GM23338 (cell line): Measurements from ENCODE around the gene GLYATL3. TPM values are rescaled to one million over a fixed set of nuclear protein-coding genes. Genes with fewer than 3 reads are reported as not detected.

Experiments used
- ATAC-seq: fragments of 200-7000 bp; cut with Tn5 transposase; 3 replicates; pipeline ENCODE4 v1.9.1; 2020
- DNase-seq: peaks from one replicate; pipeline ENCODE4 v3.0.0-alpha.2; 2015; ENCODE audit warnings: low spot score
- H2AFZ ChIP-seq: fragments of 200-600 bp; sonication (generic); 2 replicates; pipeline ENCODE4 v1.8.0; 2016; ENCODE audit warnings: antibody characterized with exemption, mild to moderate bottlenecking, moderate library complexity
- H3F3A ChIP-seq: fragments of 200-600 bp; sonication (generic); replicated peaks from 2 replicates; pipeline ENCODE4 v1.8.0; 2017; ENCODE audit warnings: antibody characterized with exemption, mixed run types, low read depth
- H3K27ac ChIP-seq: fragments of 200-600 bp; sonication (generic); 2 replicates; pipeline ENCODE4 v1.6.1; 2016; ENCODE audit warnings: low read depth
- H3K27me3 ChIP-seq: fragments of 200-600 bp; sonication (generic); 2 replicates; pipeline ENCODE4 v1.8.0; 2016; ENCODE audit warnings: mild to moderate bottlenecking, mixed run types, moderate library complexity; ENCODE audit not compliant: insufficient read depth
- H3K36me3 ChIP-seq: fragments of 200-600 bp; sonication (generic); 2 replicates; pipeline ENCODE4 v1.8.0; 2016; ENCODE audit warnings: mild to moderate bottlenecking; ENCODE audit not compliant: insufficient read depth
- H3K4me1 ChIP-seq: fragments of 200-600 bp; sonication (generic); 2 replicates; pipeline ENCODE4 v1.8.0; 2016; ENCODE audit warnings: mild to moderate bottlenecking, moderate library complexity; ENCODE audit not compliant: insufficient read depth
- H3K4me2 ChIP-seq: fragments of 200-600 bp; sonication (generic); 2 replicates; pipeline ENCODE4 v1.7.1; 2017; ENCODE audit warnings: mixed run types
- H3K4me3 ChIP-seq: fragments of 200-600 bp; sonication (generic); 2 replicates; pipeline ENCODE4 v1.6.1; 2016; ENCODE audit warnings: mixed run types
- H3K79me2 ChIP-seq: fragments of 200-600 bp; sonication (generic); replicated peaks from 2 replicates; pipeline ENCODE4 v1.8.0; 2017; ENCODE audit warnings: mild to moderate bottlenecking; ENCODE audit not compliant: insufficient read depth
- H3K9me2 ChIP-seq: fragments of 200-600 bp; sonication (generic); 2 replicates; pipeline ENCODE4 v1.8.0; 2017; ENCODE audit not compliant: insufficient read depth
- H4K20me1 ChIP-seq: fragments of 200-600 bp; sonication (generic); replicated peaks from 2 replicates; pipeline ENCODE4 v1.8.0; 2017; ENCODE audit warnings: mild to moderate bottlenecking; ENCODE audit not compliant: insufficient read depth
- H3K27ac Mint-ChIP-seq: 2 replicates; pipeline ENCODE4 v1.8.0; 2020; ENCODE audit warnings: inconsistent platforms, mild to moderate bottlenecking, moderate library complexity, mixed read lengths
- H3K27me3 Mint-ChIP-seq: 3 replicates; pipeline ENCODE4 v1.8.0; 2022; ENCODE audit warnings: low read depth, mild to moderate bottlenecking, moderate library complexity, mixed read lengths, inconsistent platforms; ENCODE audit not compliant: insufficient read depth, poor library complexity
- H3K36me3 Mint-ChIP-seq: 3 replicates; pipeline ENCODE4 v1.8.0; 2021; ENCODE audit warnings: low read depth, mild to moderate bottlenecking, inconsistent platforms, moderate library complexity, mixed read lengths
- H3K4me1 Mint-ChIP-seq: 3 replicates; pipeline ENCODE4 v1.8.0; 2020; ENCODE audit warnings: mild to moderate bottlenecking, inconsistent platforms, mixed read lengths
- H3K4me3 Mint-ChIP-seq: 3 replicates; pipeline ENCODE4 v1.8.0; 2021; ENCODE audit warnings: moderate library complexity, mild to moderate bottlenecking, inconsistent platforms, mixed read lengths
- H3K9me3 Mint-ChIP-seq: 3 replicates; pipeline ENCODE4 v1.8.0; 2020; ENCODE audit warnings: moderate library complexity, mild to moderate bottlenecking, inconsistent platforms, mixed read lengths
- CREB1 ChIP-seq: fragments of 250-450 bp; sonication (Bioruptor Pico); IDR thresholded peaks from 2 replicates; pipeline ENCODE4 v1.5.0; 2020; ENCODE audit warnings: low read depth, mild to moderate bottlenecking, moderate library complexity
- CTCF ChIP-seq, 2 experiments: fragments of 200-600 bp in 1 of 2; sonication (generic) in 1 of 2; conservative IDR thresholded peaks; 2 replicates each; pipeline versions ENCODE4 v1.5.1 to v1.6.1; 2016 to 2017; ENCODE audit warnings: antibody characterized with exemption in 2 of 2, low read depth in 2 of 2, mild to moderate bottlenecking in 2 of 2, moderate library complexity in 1 of 2
- EZH2phosphoT487 ChIP-seq: fragments of 200-600 bp; sonication (generic); IDR thresholded peaks from one replicate; pipeline ENCODE4 v1.8.1; 2018; ENCODE audit warnings: antibody characterized with exemption; ENCODE audit not compliant: unreplicated experiment
- JUNB ChIP-seq: IDR thresholded peaks from one replicate; pipeline ENCODE4 v1.6.1; 2016; ENCODE audit warnings: antibody characterized with exemption; ENCODE audit not compliant: unreplicated experiment
- NANOG ChIP-seq: IDR thresholded peaks from 2 replicates; pipeline ENCODE4 v1.6.1; 2016; ENCODE audit warnings: antibody characterized with exemption, borderline replicate concordance
- POLR2AphosphoS5 ChIP-seq: IDR thresholded peaks from 2 replicates; pipeline ENCODE4 v1.6.1; 2016; ENCODE audit warnings: antibody characterized with exemption, low read depth
- REST ChIP-seq: IDR thresholded peaks from one replicate; pipeline ENCODE4 v1.6.1; 2018; ENCODE audit warnings: antibody characterized with exemption; ENCODE audit not compliant: unreplicated experiment
- STAT1 ChIP-seq: IDR thresholded peaks from one replicate; pipeline ENCODE4 v1.6.1; 2016; ENCODE audit warnings: antibody characterized with exemption; ENCODE audit not compliant: unreplicated experiment
- ZNF114 ChIP-seq: fragments of 250-450 bp; sonication (Bioruptor Pico); IDR thresholded peaks from 2 replicates; pipeline ENCODE4 v1.5.0; 2020; ENCODE audit warnings: mild to moderate bottlenecking, moderate library complexity
- ZNF331 ChIP-seq: fragments of 250-450 bp; sonication (Bioruptor Pico); IDR thresholded peaks from 2 replicates; pipeline ENCODE4 v1.5.0; 2020; ENCODE audit warnings: low read depth, mild to moderate bottlenecking, moderate library complexity
- ZNF462 ChIP-seq: fragments of 250-450 bp; sonication (Bioruptor Pico); IDR thresholded peaks from 2 replicates; pipeline ENCODE4 v1.5.0; 2020; ENCODE audit warnings: mild to moderate bottlenecking, moderate library complexity
- polyA plus RNA-seq: library from polyadenylated mRNA; unstranded; fragments of >200 nt; fragmentation: Nextera tagmentation; extraction: Ambion mirVana; gene quantifications from 2 replicates; pipeline ENCODE4 v1.2.1, GENCODE V29; 2016
- total RNA-seq: library from RNA; depleted of rRNA; stranded (reverse); fragments of >200 nt; shearing (Covaris generic); gene quantifications from 2 replicates; pipeline ENCODE4 v1.2.3, GENCODE V29; 2014
- TF ChIP-seq, protein P1 (sequence below): IDR thresholded peaks from 2 replicates; pipeline ENCODE4 v1.6.1; 2016; ENCODE audit warnings: antibody characterized with exemption

The GLYATL3 gene
- total and polyA plus RNA-seq, 2 experiments from 2014 or later: not detected

DNA sequence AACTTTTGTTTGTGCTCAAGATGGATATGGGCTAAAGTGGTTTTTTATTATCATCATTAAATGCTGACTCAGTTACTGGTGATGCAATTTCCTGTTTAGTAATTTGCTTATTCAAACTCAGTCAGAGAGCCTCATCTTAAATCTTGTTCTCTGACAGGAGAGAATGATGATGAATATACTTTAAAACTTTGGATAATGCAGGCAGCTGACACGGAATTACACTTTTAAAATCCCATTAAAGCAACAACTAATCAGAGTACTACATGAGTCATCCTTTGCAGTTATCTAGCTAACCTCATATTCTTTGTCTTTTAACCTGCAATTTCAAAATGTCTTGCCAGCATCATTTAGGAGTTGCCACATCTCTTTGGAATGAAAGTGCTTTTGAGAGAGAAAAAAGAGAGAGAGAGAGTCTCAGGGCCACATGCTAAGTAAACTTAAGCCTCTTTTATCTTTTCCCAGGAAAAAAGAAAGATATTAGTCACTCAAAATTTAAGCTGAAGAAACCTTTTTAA lies 41.5 kb downstream of the GLYATL3 start:
- Histone ChIP-seq H3K27me3 (no peaks in the 10 kb centered on the region), H2AFZ (peak overlapping the region; percentile 24), H3K36me3 (no peaks in the 10 kb centered on the region), H3K4me1 (no peaks in the 10 kb centered on the region), H3K27ac (no peak overlapping the region), H3K4me3 (no peak overlapping the region), H3K4me2 (no peak overlapping the region), H3K79me2 (no peaks in the 10 kb centered on the region), H3F3A (no peaks in the 10 kb centered on the region), H4K20me1 (no peaks in the 10 kb centered on the region), H3K9me2 (no peaks in the 10 kb centered on the region)
- Mint-ChIP-seq H3K4me1 (peaks cover 7% of the 10 kb centered on the region; the same call in 2 of the 3 replicates), H3K27me3 (no peaks in the 10 kb centered on the region), H3K4me3 (no peak overlapping the region), H3K27ac (peak overlapping the region; percentile 22; the same call in 1 of the 2 replicates), H3K9me3 (no peaks in the 10 kb centered on the region), H3K36me3 (no peaks in the 10 kb centered on the region)
- ATAC-seq (no peak), DNase-seq (no peak)
- TF ChIP-seq JUNB (no peak), CREB1 (CRISPR knock-in tag) (no peak), STAT1 (no peak), CTCF (conservative IDR thresholded peaks at IDR 0.05; ENCODE audit: low read depth in 2 of 2) (no peak), ZNF331 (CRISPR knock-in tag) (no peak), NANOG (no peak), ZNF462 (CRISPR knock-in tag) (no peak), POLR2AphosphoS5 (no peak), EZH2phosphoT487 (no peak), ZNF114 (CRISPR knock-in tag) (no peak), REST (no peak)
- TF ChIP-seq, protein P1, sequence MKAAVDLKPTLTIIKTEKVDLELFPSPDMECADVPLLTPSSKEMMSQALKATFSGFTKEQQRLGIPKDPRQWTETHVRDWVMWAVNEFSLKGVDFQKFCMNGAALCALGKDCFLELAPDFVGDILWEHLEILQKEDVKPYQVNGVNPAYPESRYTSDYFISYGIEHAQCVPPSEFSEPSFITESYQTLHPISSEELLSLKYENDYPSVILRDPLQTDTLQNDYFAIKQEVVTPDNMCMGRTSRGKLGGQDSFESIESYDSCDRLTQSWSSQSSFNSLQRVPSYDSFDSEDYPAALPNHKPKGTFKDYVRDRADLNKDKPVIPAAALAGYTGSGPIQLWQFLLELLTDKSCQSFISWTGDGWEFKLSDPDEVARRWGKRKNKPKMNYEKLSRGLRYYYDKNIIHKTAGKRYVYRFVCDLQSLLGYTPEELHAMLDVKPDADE: no peak
